ENCODE measurements around the gene VPREB3.

Gene VPREB3

GRCh38 chr22:23790819-23791737, 36.9 kb upstream of the VPREB3 start:
- H3K27me3 ChIP-seq (ENCODE audit: insufficient read depth, low read length): no peaks in the 10 kb centered on the region
- H3K4me3 ChIP-seq (ENCODE audit: low read depth, low read length): no peak overlapping the region
- DNase-seq: no peak
- H3K4me1 ChIP-seq (ENCODE audit: control insufficient read depth in 1 of 2, insufficient read depth in 2 of 2, low read length in 2 of 2): peaks cover 5% of the 10 kb centered on the region in 2 experiments
- peaks cover 39 to 40% of the 10 kb centered on the region in 2 experiments for H3K36me3 ChIP-seq (ENCODE audit: control insufficient read depth in 1 of 2, insufficient read depth in 2 of 2, low read length in 2 of 2)
- peak overlapping the region; percentile 1 for H3K18ac ChIP-seq (ENCODE audit: low read length)
- H3K4me2 ChIP-seq (ENCODE audit: low read length): no peak overlapping the region
- H4K8ac ChIP-seq (ENCODE audit: low read depth, low read length): no peak overlapping the region
- peaks cover 11% of the 10 kb centered on the region for H3K79me2 ChIP-seq (ENCODE audit: control insufficient read depth, insufficient read depth, low read length, poor library complexity)
- no peak overlapping the region for H2BK12ac ChIP-seq (ENCODE audit: low read length)
- no peak overlapping the region for H2BK5ac ChIP-seq (ENCODE audit: low read depth, low read length, poor library complexity)
- no peak overlapping the region for H3K27ac ChIP-seq (ENCODE audit: low read depth, low read length)
- no peak overlapping the region for H2AK5ac ChIP-seq (ENCODE audit: low read length)
- no peak overlapping the region for H2AFZ ChIP-seq (ENCODE audit: insufficient read depth, low read length, poor library complexity)
- no CpG with 5 or more reads among the region's 11 CpGs for WGBS (ENCODE audit: extremely low coverage, insufficient coverage, insufficient read length)
- H4K12ac ChIP-seq (ENCODE audit: low read depth, low read length): no peak overlapping the region
- no peak overlapping the region for H3K9ac ChIP-seq (ENCODE audit: low read length)
- H3K9me3 ChIP-seq (ENCODE audit: insufficient read depth, low read depth, low read length): no peaks in the 10 kb centered on the region
- peaks cover 12% of the 10 kb centered on the region for H3K79me1 ChIP-seq (ENCODE audit: low read length)
- H3K14ac ChIP-seq (ENCODE audit: low read length): no peak overlapping the region
- peak overlapping the region; percentile 53 for H3K4ac ChIP-seq (ENCODE audit: low read depth, low read length)
- no peak overlapping the region for H2BK120ac ChIP-seq (ENCODE audit: insufficient read depth, low read length, poor library complexity)
- H3K23ac ChIP-seq (ENCODE audit: low read length): no peak overlapping the region
- no peak overlapping the region for H4K91ac ChIP-seq (ENCODE audit: low read depth, low read length)

GRCh38 chr22:23789638-23790037, 35.4 kb upstream of the VPREB3 start:
- no peak overlapping the region for H4K91ac ChIP-seq (ENCODE audit: low read depth, low read length)
- H2AK5ac ChIP-seq (ENCODE audit: low read length): no peak overlapping the region
- WGBS (ENCODE audit: extremely low coverage, insufficient coverage, insufficient read length): no CpG with 5 or more reads among the region's 4 CpGs
- H2AFZ ChIP-seq (ENCODE audit: insufficient read depth, low read length, poor library complexity): no peak overlapping the region
- H3K79me2 ChIP-seq (ENCODE audit: control insufficient read depth, insufficient read depth, low read length, poor library complexity): peaks cover 11% of the 10 kb centered on the region
- H4K8ac ChIP-seq (ENCODE audit: low read depth, low read length): no peak overlapping the region
- no peaks in the 10 kb centered on the region for H3K9me3 ChIP-seq (ENCODE audit: insufficient read depth, low read depth, low read length)
- DNase-seq: no peak
- H3K18ac ChIP-seq (ENCODE audit: low read length): no peak overlapping the region
- no peak overlapping the region for H3K14ac ChIP-seq (ENCODE audit: low read length)
- no peak overlapping the region for H3K4me2 ChIP-seq (ENCODE audit: low read length)
- H3K36me3 ChIP-seq (ENCODE audit: control insufficient read depth in 1 of 2, insufficient read depth in 2 of 2, low read length in 2 of 2): peaks cover 29 to 32% of the 10 kb centered on the region in 2 experiments
- peaks cover 12% of the 10 kb centered on the region for H3K79me1 ChIP-seq (ENCODE audit: low read length)
- no peak overlapping the region for H2BK120ac ChIP-seq (ENCODE audit: insufficient read depth, low read length, poor library complexity)
- no peak overlapping the region for H4K12ac ChIP-seq (ENCODE audit: low read depth, low read length)
- no peak overlapping the region for H2BK5ac ChIP-seq (ENCODE audit: low read depth, low read length, poor library complexity)
- H3K4ac ChIP-seq (ENCODE audit: low read depth, low read length): peak overlapping the region; percentile 42
- no peak overlapping the region for H3K9ac ChIP-seq (ENCODE audit: low read length)
- no peak overlapping the region for H2BK12ac ChIP-seq (ENCODE audit: low read length)
- H3K27me3 ChIP-seq (ENCODE audit: insufficient read depth, low read length): no peaks in the 10 kb centered on the region
- no peak overlapping the region for H3K23ac ChIP-seq (ENCODE audit: low read length)
- H3K4me1 ChIP-seq (ENCODE audit: control insufficient read depth in 1 of 2, insufficient read depth in 2 of 2, low read length in 2 of 2): peaks cover 5% of the 10 kb centered on the region in 2 experiments
- H3K4me3 ChIP-seq (ENCODE audit: low read depth, low read length): no peak overlapping the region
- H3K27ac ChIP-seq (ENCODE audit: low read depth, low read length): no peak overlapping the region

- H3K27me3 ChIP-seq (ENCODE audit: insufficient read depth, low read length): no peaks in the 10 kb centered on the region
- WGBS (ENCODE audit: extremely low coverage, insufficient coverage, insufficient read length): no CpG with 5 or more reads among the region's 4 CpGs
Observed at GRCh38 chr22:23789121-23789520, 34.9 kb upstream of the VPREB3 start.

GRCh38 chr22:23787910-23788309, 33.7 kb upstream of the VPREB3 start:
- Histone ChIP-seq H3K9ac (ENCODE audit: low read length) (peak overlapping the region; percentile 96), H3K79me2 (ENCODE audit: control insufficient read depth, insufficient read depth, low read length, poor library complexity) (peaks cover 11% of the 10 kb centered on the region), H3K27ac (ENCODE audit: low read depth, low read length) (no peak overlapping the region), H3K4me3 (ENCODE audit: low read depth, low read length) (no peak overlapping the region), H2AFZ (ENCODE audit: insufficient read depth, low read length, poor library complexity) (no peak overlapping the region), H4K91ac (ENCODE audit: low read depth, low read length) (no peak overlapping the region), H3K9me3 (ENCODE audit: insufficient read depth, low read depth, low read length) (no peaks in the 10 kb centered on the region), H3K79me1 (ENCODE audit: low read length) (peaks cover 12% of the 10 kb centered on the region), H3K23ac (ENCODE audit: low read length) (no peak overlapping the region), H4K8ac (ENCODE audit: low read depth, low read length) (no peak overlapping the region), H2BK120ac (ENCODE audit: insufficient read depth, low read length, poor library complexity) (no peak overlapping the region), H2AK5ac (ENCODE audit: low read length) (no peak overlapping the region), H3K4me2 (ENCODE audit: low read length) (peak overlapping the region; percentile 96), H3K36me3 (ENCODE audit: control insufficient read depth in 1 of 2, insufficient read depth in 2 of 2, low read length in 2 of 2) (peaks cover 16 to 18% of the 10 kb centered on the region in 2 experiments), H2BK5ac (ENCODE audit: low read depth, low read length, poor library complexity) (no peak overlapping the region), H3K27me3 (ENCODE audit: insufficient read depth, low read length) (no peaks in the 10 kb centered on the region), H3K14ac (ENCODE audit: low read length) (no peak overlapping the region), H3K4ac (ENCODE audit: low read depth, low read length) (peak overlapping the region; percentile 84), H2BK12ac (ENCODE audit: low read length) (no peak overlapping the region), H4K12ac (ENCODE audit: low read depth, low read length) (no peak overlapping the region), H3K4me1 (ENCODE audit: control insufficient read depth in 1 of 2, insufficient read depth in 2 of 2, low read length in 2 of 2) (peaks cover 5% of the 10 kb centered on the region in 2 experiments), H3K18ac (ENCODE audit: low read length) (no peak overlapping the region)
- no peak for DNase-seq
- WGBS (ENCODE audit: extremely low coverage, insufficient coverage, insufficient read length): no CpG with 5 or more reads among the region's 3 CpGs

More at GRCh38 chr22:23789121-23789520, 34.9 kb upstream of the VPREB3 start:
- Histone ChIP-seq H4K91ac (ENCODE audit: low read depth, low read length) (no peak overlapping the region), H2BK120ac (ENCODE audit: insufficient read depth, low read length, poor library complexity) (no peak overlapping the region), H2AK5ac (ENCODE audit: low read length) (no peak overlapping the region), H3K9me3 (ENCODE audit: insufficient read depth, low read depth, low read length) (no peaks in the 10 kb centered on the region), H3K4ac (ENCODE audit: low read depth, low read length) (peak overlapping the region; percentile 71), H3K4me3 (ENCODE audit: low read depth, low read length) (no peak overlapping the region), H4K8ac (ENCODE audit: low read depth, low read length) (no peak overlapping the region), H3K27ac (ENCODE audit: low read depth, low read length) (no peak overlapping the region), H3K18ac (ENCODE audit: low read length) (no peak overlapping the region), H2BK5ac (ENCODE audit: low read depth, low read length, poor library complexity) (no peak overlapping the region), H4K12ac (ENCODE audit: low read depth, low read length) (no peak overlapping the region), H3K4me2 (ENCODE audit: low read length) (no peak overlapping the region), H3K9ac (ENCODE audit: low read length) (no peak overlapping the region), H3K4me1 (ENCODE audit: control insufficient read depth in 1 of 2, insufficient read depth in 2 of 2, low read length in 2 of 2) (peaks cover 5% of the 10 kb centered on the region in 2 experiments), H3K79me1 (ENCODE audit: low read length) (peaks cover 12% of the 10 kb centered on the region), H2BK12ac (ENCODE audit: low read length) (no peak overlapping the region), H3K14ac (ENCODE audit: low read length) (no peak overlapping the region), H3K23ac (ENCODE audit: low read length) (no peak overlapping the region), H2AFZ (ENCODE audit: insufficient read depth, low read length, poor library complexity) (no peak overlapping the region), H3K79me2 (ENCODE audit: control insufficient read depth, insufficient read depth, low read length, poor library complexity) (peaks cover 11% of the 10 kb centered on the region), H3K36me3 (ENCODE audit: control insufficient read depth in 1 of 2, insufficient read depth in 2 of 2, low read length in 2 of 2) (peaks cover 25 to 28% of the 10 kb centered on the region in 2 experiments)
- DNase-seq: no peak
